B cell (primary cell): ENCODE data around the gene CDYL. TPM values are rescaled to one million over a fixed set of nuclear protein-coding genes. Genes with fewer than 3 reads are reported as not detected.

Experiments used
- ATAC-seq: fragments of 200-7000 bp; cut with Tn5 transposase; one replicate; pipeline ENCODE4 v1.10.0; 2021; ENCODE audit warnings: low read depth, mild to moderate bottlenecking, moderate number of reproducible peaks, moderate library complexity
- CTCF ChIA-PET: fragments of 350-600 bp; sonication (Branson Sonifier 250); formaldehyde crosslinking; loops from one replicate; lab custom pipeline; 2021; ENCODE audit warnings: antibody characterized with exemption, inconsistent platforms; lab: Charles Lee
- POLR2A ChIA-PET: fragments of 350-600 bp; sonication (Branson Sonifier 250); formaldehyde crosslinking; loops from one replicate; lab custom pipeline; 2021; ENCODE audit warnings: antibody characterized with exemption; lab: Charles Lee
- DNase-seq: peaks from one replicate; pipeline ENCODE4 v3.0.0; 2013
- H2AFZ ChIP-seq: 2 replicates; pipeline ENCODE4 v1.6.1; 2012; ENCODE audit warnings: mild to moderate bottlenecking, low read depth, low read length; ENCODE audit not compliant: insufficient read depth, poor library complexity, severe bottlenecking
- H3K27ac ChIP-seq, 2 donors: 1 replicate in 1 of 2; 2 replicates in 1 of 2; pipeline ENCODE4 v1.5.1; 2012 to 2013; ENCODE audit warnings: low read length in 2 of 2, mild to moderate bottlenecking in 2 of 2, moderate library complexity in 1 of 2
- H3K27me3 ChIP-seq, 4 experiments: fragments of 200-600 bp in 1 of 4; sonication (generic) in 1 of 4; replicated peaks in 1 of 4; 1 replicate in 2 of 4; 2 replicates in 2 of 4; pipeline versions ENCODE4 v1.6.1 to v1.7.0; 2013 to 2016; ENCODE audit warnings: low read length in 3 of 4, mild to moderate bottlenecking in 2 of 4, mixed read lengths in 1 of 4, moderate library complexity in 1 of 4; ENCODE audit not compliant: insufficient read depth in 4 of 4, control insufficient read depth in 3 of 4; ENCODE audit errors: control extremely low read depth in 1 of 4
- H3K36me3 ChIP-seq, 2 experiments: replicated peaks in 1 of 2; 1 replicate in 1 of 2; 2 replicates in 1 of 2; pipeline versions ENCODE4 v1.6.1 to v1.7.1; 2013; ENCODE audit warnings: low read length in 1 of 2; ENCODE audit not compliant: insufficient read depth in 2 of 2, control insufficient read depth in 1 of 2; ENCODE audit errors: control extremely low read depth in 1 of 2, extremely low read depth in 1 of 2
- H3K4me1 ChIP-seq, 2 donors: fragments of 200-600 bp in 1 of 2; sonication (generic) in 1 of 2; 1 replicate in 1 of 2; 2 replicates in 1 of 2; pipeline versions ENCODE4 v1.5.1 to v1.6.1; 2013 to 2017; ENCODE audit warnings: low read length in 2 of 2; ENCODE audit not compliant: control insufficient read depth in 2 of 2, insufficient read depth in 2 of 2
- H3K4me2 ChIP-seq: replicated peaks from 2 replicates; pipeline ENCODE3; 2012; ENCODE audit warnings: mild to moderate bottlenecking, low read depth, low read length; ENCODE audit not compliant: poor library complexity, severe bottlenecking
- H3K4me3 ChIP-seq, 5 experiments: fragments of 200-600 bp in 1 of 5; sonication (generic) in 1 of 5; 1 replicate in 3 of 5; 2 replicates in 2 of 5; pipeline versions ENCODE4 v1.5.1 to v1.7.0; 2011 to 2016; ENCODE audit warnings: low read length in 4 of 5, mild to moderate bottlenecking in 4 of 5, low read depth in 2 of 5, control low read depth in 1 of 5, moderate library complexity in 1 of 5; ENCODE audit not compliant: insufficient read depth in 1 of 5; ENCODE audit errors: control extremely low read depth in 1 of 5, extremely low read depth in 1 of 5
- H3K79me2 ChIP-seq: fragments of 200-600 bp; sonication (generic); one replicate; pipeline ENCODE4 v1.6.0; 2016; ENCODE audit warnings: low read length; ENCODE audit not compliant: control insufficient read depth, insufficient read depth
- H3K9ac ChIP-seq: fragments of 200-600 bp; sonication (generic); 2 replicates; pipeline ENCODE4 v1.6.1; 2017; ENCODE audit warnings: mild to moderate bottlenecking, low read length, moderate library complexity
- H3K9me3 ChIP-seq, 3 donors: one replicate each; pipeline versions ENCODE4 v1.6.1 to v1.7.1; 2013; ENCODE audit warnings: low read length in 2 of 3; ENCODE audit not compliant: control insufficient read depth in 2 of 3, insufficient read depth in 1 of 3; ENCODE audit errors: control extremely low read depth in 1 of 3
- H4K20me1 ChIP-seq: 2 replicates; pipeline ENCODE4 v1.6.0; 2012; ENCODE audit warnings: mild to moderate bottlenecking, low read length; ENCODE audit not compliant: insufficient read depth, control insufficient read depth, poor library complexity, severe bottlenecking
- H3K27ac Mint-ChIP-seq: one replicate; pipeline ENCODE4 v1.8.0; 2021; ENCODE audit warnings: mixed read lengths
- H3K27me3 Mint-ChIP-seq: one replicate; pipeline ENCODE4 v1.8.0; 2021; ENCODE audit warnings: mixed read lengths
- H3K4me1 Mint-ChIP-seq: one replicate; pipeline ENCODE4 v1.8.0; 2021; ENCODE audit warnings: mixed read lengths
- H3K4me3 Mint-ChIP-seq: one replicate; pipeline ENCODE4 v1.8.0; 2021; ENCODE audit warnings: mixed read lengths
- H3K9me3 Mint-ChIP-seq: one replicate; pipeline ENCODE4 v1.8.0; 2022; ENCODE audit warnings: mixed read lengths; ENCODE audit not compliant: insufficient read depth
- CTCF ChIP-seq: fragments of 200-600 bp; IDR thresholded peaks from one replicate; pipeline ENCODE4 v1.8.0; 2022; ENCODE audit warnings: antibody characterized with exemption, mild to moderate bottlenecking
- EZH2 ChIP-seq: IDR thresholded peaks from 2 replicates; pipeline ENCODE4 v1.6.1; 2012; ENCODE audit warnings: borderline replicate concordance, low read depth, mild to moderate bottlenecking, moderate library complexity, low read length; ENCODE audit not compliant: insufficient read depth, poor library complexity, severe bottlenecking
- WGBS: methylation state at CpG from one replicate; pipeline ENCODE4 v1.1.5; 2013; ENCODE audit warnings: missing lambda C conversion rate; ENCODE audit not compliant: insufficient coverage; 5-methylcytosine and 5-hydroxymethylcytosine counted together
- intact Hi-C: fragments of 100-400 bp; cut with micrococcal nuclease; formaldehyde crosslinking; loops from one replicate; pipeline ENCODE4 v1.10.0; 2022
- polyA plus RNA-seq: library from polyadenylated mRNA; depleted of rRNA; stranded (reverse); fragments of >200 nt; gene quantifications from 2 replicates; pipeline ENCODE4 v1.2.3, GENCODE V29; 2012
- total RNA-seq, 2 donors: library from RNA; stranded (reverse); fragments of 120-200 nt in 1 of 2; gene quantifications; 1 replicate in 1 of 2; 2 replicates in 1 of 2; pipeline versions ENCODE4 v1.2.3 to v1.2.4, GENCODE V29; 2013 to 2022

CDYL gene
- total and polyA plus RNA-seq, 2 donors (not counting 1 experiment from before 2014, with no cell fraction given) = 15.6 to 63.0 TPM

GRCh38 chr6:4932228-4932903 lies 156.2 kb downstream of the CDYL start:
- WGBS = 90% methylated on average over 6 of the region's 8 CpGs
- peaks cover 0 to 4% of the 10 kb centered on the region in 2 experiments for H3K36me3 ChIP-seq
- no peak overlapping the region for H3K9ac ChIP-seq
- no peak overlapping the region for H3K4me2 ChIP-seq
- peaks cover 27% of the 10 kb centered on the region for H3K4me1 Mint-ChIP-seq
- no peak overlapping the region for H2AFZ ChIP-seq
- intact Hi-C loops = no loop called here
- TF ChIP-seq CTCF = no peak
- TF ChIP-seq EZH2 = no peak
- H3K4me1 ChIP-seq = no peaks in the 10 kb centered on the region
- peaks cover 59% of the 10 kb centered on the region for H3K79me2 ChIP-seq
- H3K4me3 Mint-ChIP-seq = no peak overlapping the region
- H3K9me3 ChIP-seq = peaks cover 0 to 11% (median 0%) of the 10 kb centered on the region in 3 donors
- H4K20me1 ChIP-seq = peaks cover 73% of the 10 kb centered on the region
- peak overlapping the region; percentile 13 for H3K27ac Mint-ChIP-seq
- no peak for ATAC-seq
- no peaks in the 10 kb centered on the region for H3K27me3 Mint-ChIP-seq
- no peaks in the 10 kb centered on the region for H3K9me3 Mint-ChIP-seq
- CTCF ChIA-PET = no interaction called here
- no peaks in the 10 kb centered on the region for H3K27me3 ChIP-seq
- DNase-seq = no peak
- no peak overlapping the region for H3K27ac ChIP-seq
- H3K4me3 ChIP-seq = no peak overlapping the region
- POLR2A ChIA-PET = no interaction called here

GRCh38 chr6:4935486-4935885 lies 159.3 kb downstream of the CDYL start:
- CTCF ChIA-PET = interaction anchor here (0.6 to 5.3 kb wide), 6 partner anchors 9 to 654 kb away, joined by 3 to 36 read pairs (median 4); no protein-coding TSS in a partner anchor
- Histone ChIP-seq H3K36me3 (peaks cover 1 to 22% of the 10 kb centered on the region in 2 experiments), H3K79me2 (peaks cover 28% of the 10 kb centered on the region), H4K20me1 (peaks cover 49% of the 10 kb centered on the region), H3K9me3 (peaks cover 0 to 11% (median 0%) of the 10 kb centered on the region in 3 donors), H3K4me3 (no peak overlapping the region), H3K27ac (peak overlapping the region in 1 of 2 donors; percentile 17), H3K4me1 (no peaks in the 10 kb centered on the region), H3K9ac (no peak overlapping the region), H3K4me2 (no peak overlapping the region), H3K27me3 (no peaks in the 10 kb centered on the region), H2AFZ (no peak overlapping the region)
- ATAC-seq (no peak), DNase-seq (no peak)
- POLR2A ChIA-PET = no interaction called here
- WGBS = 28% methylated on average over 6 of the region's 10 CpGs
- Mint-ChIP-seq H3K27ac (no peak overlapping the region), H3K4me3 (no peak overlapping the region), H3K27me3 (no peaks in the 10 kb centered on the region), H3K9me3 (no peaks in the 10 kb centered on the region), H3K4me1 (peaks cover 27% of the 10 kb centered on the region)
- intact Hi-C loops = loop anchor here (5.0 kb wide), 1 partner anchor 158 kb away; the partner anchor contains the start of gene CDYL
- TF ChIP-seq EZH2 (no peak), CTCF (no peak)
